ENCODE data around the gene PCDH12. TPM values are rescaled to one million over a fixed set of nuclear protein-coding genes. Genes with fewer than 3 reads are reported as not detected.

PCDH12 gene
- total and polyA plus RNA-seq, 10 of the 15 experiments (the other 5 are each of a cell fraction or from before 2014, with no cell fraction given): 0.01 to 0.14 (median 0.06) TPM; not detected in 4

DNA sequence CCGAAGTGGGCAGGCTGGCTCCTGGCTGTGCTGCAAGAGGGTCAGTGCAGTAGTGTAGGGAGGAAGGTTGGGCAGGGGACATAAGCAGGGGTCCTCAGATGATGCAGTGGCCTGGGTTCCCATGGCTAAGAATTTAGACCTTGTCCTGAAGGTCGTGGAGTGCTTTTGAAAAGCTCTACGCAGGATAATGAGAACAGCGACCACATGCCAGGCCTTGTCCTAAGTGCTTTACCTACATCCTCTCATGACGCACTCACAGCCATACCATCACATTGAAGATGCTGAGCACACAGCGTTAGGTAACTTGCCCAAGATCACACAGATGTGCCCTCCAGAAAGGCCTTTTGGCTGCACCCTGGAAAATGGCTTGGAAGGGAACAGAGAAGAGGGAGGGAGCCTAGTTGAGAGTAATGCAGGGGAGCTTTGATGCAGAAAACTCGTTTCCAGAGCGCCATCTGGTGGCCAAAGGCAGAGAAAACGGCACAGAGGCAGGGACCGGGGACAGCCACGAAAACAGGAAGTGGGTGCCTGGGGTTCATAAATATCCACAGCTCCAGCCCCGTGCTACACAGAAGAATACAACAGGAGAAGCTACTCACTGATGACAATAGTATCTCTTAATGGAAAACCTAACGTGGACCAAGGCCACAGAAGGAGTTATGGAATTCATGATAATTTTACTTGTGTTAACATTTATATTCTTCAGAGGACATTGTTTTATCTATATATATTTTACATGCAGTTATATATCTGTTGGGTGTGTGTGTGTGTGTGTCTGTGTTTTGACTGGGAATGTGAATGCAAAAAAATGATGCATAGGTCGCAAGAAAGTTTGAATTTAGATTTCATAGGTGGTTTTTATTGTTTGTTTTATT is 2.7 kb upstream of the PCDH12 start:
- SMC1A ChIA-PET (ENCODE audit: uncharacterized antibody, unreplicated experiment): interaction anchor here (0.6 to 3.9 kb wide), 35 partner anchors 9 to 1733 kb away, joined by 3 to 46 read pairs (median 5); partner anchors contain the start of genes DELE1, GNPDA1, PCDH1 and RNF14
- peak; percentile 46; the same call in 1 of the 2 replicates for TF ChIP-seq RUNX3 (IDR thresholded peaks at IDR 0.05; ENCODE audit: low read length)
- peak; percentile 74 for TF ChIP-seq YY1 (IDR thresholded peaks at IDR 0.05; ENCODE audit: low read depth, low read length)
- peak; percentile 60; the same call in 1 of the 2 replicates for TF ChIP-seq SMARCA5 (IDR thresholded peaks at IDR 0.05)
- TF ChIP-seq EP300 (IDR thresholded peaks at IDR 0.05; ENCODE audit: borderline replicate concordance in 1 of 2, control insufficient read depth in 1 of 2, low read depth in 2 of 2, low read length in 2 of 2): 0 out of 4 replicates have a peak, but pooled peaks of 1 of the 2 experiments have one; percentile 26
- peak; percentile 22; the same call in 1 of the 2 replicates for TF ChIP-seq IKZF1 (conservative IDR thresholded peaks at IDR 0.05)
- no peak for TF ChIP-seq EZH2 (IDR thresholded peaks at IDR 0.05; ENCODE audit: borderline replicate concordance, control insufficient read depth, low read depth, low read length)
- TF ChIP-seq BMI1 (IDR thresholded peaks at IDR 0.05; ENCODE audit: borderline replicate concordance): no peak
- no peak for TF ChIP-seq SIN3A (IDR thresholded peaks at IDR 0.05; ENCODE audit: low read depth, low read length)
- TF ChIP-seq BACH1 (IDR thresholded peaks at IDR 0.05; ENCODE audit: borderline replicate concordance): no peak
- peak; percentile 71 for TF ChIP-seq RAD21 (IDR thresholded peaks at IDR 0.05; ENCODE audit: insufficient read depth, low read depth, low read length)
- peak; percentile 99 for TF ChIP-seq SPI1 (IDR thresholded peaks at IDR 0.05; ENCODE audit: borderline replicate concordance, insufficient read depth, low read depth, low read length)
- no peak for TF ChIP-seq MEF2B (IDR thresholded peaks at IDR 0.05; ENCODE audit: partially characterized antibody, poor library complexity, severe bottlenecking)
- peak; percentile 49; the same call in 1 of the 3 replicates for TF ChIP-seq POU2F2 (IDR thresholded peaks at IDR 0.05; ENCODE audit: borderline replicate concordance, low read depth, low read length)
- TF ChIP-seq, protein P1, sequence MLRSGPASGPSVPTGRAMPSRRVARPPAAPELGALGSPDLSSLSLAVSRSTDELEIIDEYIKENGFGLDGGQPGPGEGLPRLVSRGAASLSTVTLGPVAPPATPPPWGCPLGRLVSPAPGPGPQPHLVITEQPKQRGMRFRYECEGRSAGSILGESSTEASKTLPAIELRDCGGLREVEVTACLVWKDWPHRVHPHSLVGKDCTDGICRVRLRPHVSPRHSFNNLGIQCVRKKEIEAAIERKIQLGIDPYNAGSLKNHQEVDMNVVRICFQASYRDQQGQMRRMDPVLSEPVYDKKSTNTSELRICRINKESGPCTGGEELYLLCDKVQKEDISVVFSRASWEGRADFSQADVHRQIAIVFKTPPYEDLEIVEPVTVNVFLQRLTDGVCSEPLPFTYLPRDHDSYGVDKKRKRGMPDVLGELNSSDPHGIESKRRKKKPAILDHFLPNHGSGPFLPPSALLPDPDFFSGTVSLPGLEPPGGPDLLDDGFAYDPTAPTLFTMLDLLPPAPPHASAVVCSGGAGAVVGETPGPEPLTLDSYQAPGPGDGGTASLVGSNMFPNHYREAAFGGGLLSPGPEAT (IDR thresholded peaks at IDR 0.05; ENCODE audit: low read depth): peak; percentile 35; the same call in 1 of the 2 replicates
- TF ChIP-seq HDGF (IDR thresholded peaks at IDR 0.05): no peak
- TF ChIP-seq DPF2 (IDR thresholded peaks at IDR 0.05): no peak
- TF ChIP-seq, protein P2, sequence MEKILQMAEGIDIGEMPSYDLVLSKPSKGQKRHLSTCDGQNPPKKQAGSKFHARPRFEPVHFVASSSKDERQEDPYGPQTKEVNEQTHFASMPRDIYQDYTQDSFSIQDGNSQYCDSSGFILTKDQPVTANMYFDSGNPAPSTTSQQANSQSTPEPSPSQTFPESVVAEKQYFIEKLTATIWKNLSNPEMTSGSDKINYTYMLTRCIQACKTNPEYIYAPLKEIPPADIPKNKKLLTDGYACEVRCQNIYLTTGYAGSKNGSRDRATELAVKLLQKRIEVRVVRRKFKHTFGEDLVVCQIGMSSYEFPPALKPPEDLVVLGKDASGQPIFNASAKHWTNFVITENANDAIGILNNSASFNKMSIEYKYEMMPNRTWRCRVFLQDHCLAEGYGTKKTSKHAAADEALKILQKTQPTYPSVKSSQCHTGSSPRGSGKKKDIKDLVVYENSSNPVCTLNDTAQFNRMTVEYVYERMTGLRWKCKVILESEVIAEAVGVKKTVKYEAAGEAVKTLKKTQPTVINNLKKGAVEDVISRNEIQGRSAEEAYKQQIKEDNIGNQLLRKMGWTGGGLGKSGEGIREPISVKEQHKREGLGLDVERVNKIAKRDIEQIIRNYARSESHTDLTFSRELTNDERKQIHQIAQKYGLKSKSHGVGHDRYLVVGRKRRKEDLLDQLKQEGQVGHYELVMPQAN (conservative IDR thresholded peaks at IDR 0.05): no peak
- TF ChIP-seq IRF4 (IDR thresholded peaks at IDR 0.05; ENCODE audit: low read depth, low read length): 0 out of 2 replicates have a peak, but pooled peaks have one; percentile 8
- TF ChIP-seq BHLHE40 (IDR thresholded peaks at IDR 0.05; ENCODE audit: borderline replicate concordance in 1 of 2, low read depth in 2 of 2, low read length in 1 of 2): peak; percentile 14 to 26; a peak in 2 of 4 replicates

More for the DNA sequence above, 2.7 kb upstream of the PCDH12 start:
- peaks cover 3% of the 10 kb centered on the region; the same call in 1 of the 2 replicates for H3K4me1 ChIP-seq (ENCODE audit: control insufficient read depth, insufficient read depth, low read length)
- no peaks in the 10 kb centered on the region for H4K20me1 ChIP-seq (ENCODE audit: control insufficient read depth, insufficient read depth)
- WGBS (ENCODE audit: insufficient coverage, insufficient replicate concordance, low lambda C conversion rate, missing lambda C conversion rate): 21% methylated on average over 14 of the region's 14 CpGs
- no peaks in the 10 kb centered on the region for H3K79me2 ChIP-seq (ENCODE audit: control insufficient read depth, insufficient read depth, low read length)
- no TSS peak for BruUV-seq (replicated peaks)
- POLR2A ChIA-PET: interaction anchor here (0.5 to 1.7 kb wide), 6 partner anchors 10 to 318 kb away, joined by 3 to 21 read pairs (median 6); partner anchors contain the start of genes DELE1 and RNF14
- peak; percentile 99 for ATAC-seq
- H3K4me3 ChIP-seq: no peak overlapping the region
- H3K27ac ChIP-seq (ENCODE audit: control insufficient read depth, insufficient read depth): no peak overlapping the region
- H3K27me3 ChIP-seq (replicated peaks in 1 of 2; ENCODE audit: control insufficient read depth in 2 of 2, insufficient read depth in 2 of 2, low read length in 1 of 2): no peaks in the 10 kb centered on the region
- peak overlapping the region; percentile 86 for H2AFZ ChIP-seq (ENCODE audit: control insufficient read depth, low read depth, low read length)
- in situ Hi-C loops (cut with MboI) (no loop called here), intact Hi-C loops (cut with micrococcal nuclease; ENCODE audit: unreplicated experiment) (loop anchor here (1.0 to 10.0 kb wide), 5 partner anchors 72 to 366 kb away; no protein-coding TSS in a partner anchor)
- no peak overlapping the region for H3K9ac ChIP-seq (ENCODE audit: control insufficient read depth, insufficient read depth, low read length)
- DNase-seq (ENCODE audit: low read depth, low spot score): peak; percentile 64
- FAIRE-seq: peak; percentile 96
- H3K36me3 ChIP-seq (ENCODE audit: control insufficient read depth in 2 of 2, insufficient read depth in 2 of 2, low read length in 1 of 2): no peaks in the 10 kb centered on the region
- H3K4me2 ChIP-seq (ENCODE audit: control insufficient read depth, insufficient read depth): peak overlapping the region; percentile 54; the same call in 1 of the 2 replicates
- no peaks in the 10 kb centered on the region for H3K9me3 ChIP-seq (replicated peaks; ENCODE audit: control insufficient read depth, insufficient read depth, low read length)
- CTCF ChIA-PET: interaction anchor here (0.6 to 5.2 kb wide), 74 partner anchors 10 to 548 kb away, joined by 3 to 101 read pairs (median 5); partner anchors contain the start of genes DELE1, FCHSD1, GNPDA1 and HDAC3
- RAD21 ChIA-PET (ENCODE audit: unreplicated experiment): interaction anchor here (0.7 to 3.8 kb wide), 31 partner anchors 9 to 327 kb away, joined by 3 to 57 read pairs (median 4); partner anchors contain the start of genes DELE1, FCHSD1, HDAC3 and PCDH1
